NB4 (cell line): ENCODE data around the gene C18orf32.

Experiments
- CTCF ChIP-seq: IDR thresholded peaks from one replicate; pipeline ENCODE4 v1.5.1; 2012; ENCODE audit warnings: low read depth, low read length
- POLR2A ChIP-seq: IDR thresholded peaks from 2 replicates; pipeline ENCODE4 v1.6.1; 2011; ENCODE audit warnings: mild to moderate bottlenecking; ENCODE audit not compliant: insufficient read length; ENCODE audit errors: extremely low read depth
- TF ChIP-seq, protein P1 (sequence below): IDR thresholded peaks from 2 replicates; pipeline ENCODE4 v1.6.1; 2011; ENCODE audit warnings: low read depth, low read length

GRCh38 chr18:49491857-49492693 is 5.0 kb upstream of the C18orf32 start, which contains the start of gene RPL17:
- TF ChIP-seq CTCF (no peak), POLR2A (peak; percentile 95)
- TF ChIP-seq, protein P1, sequence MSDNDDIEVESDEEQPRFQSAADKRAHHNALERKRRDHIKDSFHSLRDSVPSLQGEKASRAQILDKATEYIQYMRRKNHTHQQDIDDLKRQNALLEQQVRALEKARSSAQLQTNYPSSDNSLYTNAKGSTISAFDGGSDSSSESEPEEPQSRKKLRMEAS, result peak; percentile 63
